ENCODE measurements around the gene DIO3.

The DIO3 gene

DNA sequence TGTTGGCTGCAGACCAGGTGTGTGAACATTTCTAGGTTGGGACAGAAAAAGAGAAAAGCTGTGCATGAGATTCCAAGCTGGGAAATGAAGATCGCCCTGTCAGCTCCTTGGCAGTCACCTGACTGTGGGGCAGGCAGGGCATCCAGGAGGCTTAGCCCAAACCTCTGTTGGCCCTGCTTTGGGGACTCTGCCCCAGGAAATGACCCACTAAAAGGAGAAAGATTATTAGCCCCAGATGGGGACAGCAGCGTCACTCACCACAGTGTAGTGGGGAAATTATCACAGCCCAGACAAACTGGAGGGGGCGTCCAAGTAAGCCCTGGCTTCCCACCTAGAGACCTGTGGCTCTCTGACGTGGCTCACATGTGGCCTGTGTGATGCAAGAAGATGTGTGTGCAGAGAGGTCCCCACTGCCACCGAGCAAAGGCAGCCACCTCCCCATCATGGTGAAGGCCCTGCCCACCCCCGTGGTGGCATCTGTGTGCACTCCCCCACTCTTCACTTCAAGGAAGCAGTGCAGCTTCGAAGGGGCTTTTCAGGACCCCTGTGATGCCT lies 39.1 kb downstream of the DIO3 start:
- no peak for DNase-seq

DNA sequence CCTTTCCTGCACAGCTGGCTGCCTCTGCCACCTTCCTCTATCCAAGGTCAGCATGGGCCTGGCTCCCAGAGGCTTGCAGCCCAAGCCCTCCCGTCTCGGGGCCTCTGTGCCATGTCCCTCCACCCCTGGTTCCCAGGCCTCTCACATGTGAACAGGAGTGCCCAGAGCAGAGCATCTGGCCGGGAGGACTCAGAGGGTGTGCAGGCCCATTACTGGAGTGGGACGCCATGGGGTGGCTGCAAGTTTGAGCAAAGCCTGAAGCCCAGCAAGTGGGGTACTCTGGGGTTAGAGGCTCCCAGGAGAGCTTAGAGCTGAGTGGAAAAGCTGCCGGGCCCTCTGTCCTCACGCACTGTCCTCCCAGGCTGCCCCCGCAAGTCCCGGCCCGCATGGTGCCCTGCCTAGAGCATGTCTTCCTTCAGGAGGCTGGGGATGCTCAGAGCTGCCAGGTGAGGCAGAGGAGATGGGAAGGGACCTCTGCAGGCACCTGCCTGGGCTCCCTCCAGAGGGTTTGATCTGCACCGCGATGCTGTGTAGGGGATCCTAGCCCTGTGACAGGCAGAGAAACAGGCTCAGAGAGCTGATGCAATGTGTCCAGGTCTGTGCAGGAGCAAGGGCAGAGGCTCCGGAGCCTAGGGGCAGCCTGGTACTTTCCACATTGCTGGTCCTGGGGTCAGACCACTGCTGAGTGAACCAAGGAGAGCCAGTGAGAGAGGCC lies 39.8 kb downstream of the DIO3 start:
- DNase-seq, result no peak

DNA sequence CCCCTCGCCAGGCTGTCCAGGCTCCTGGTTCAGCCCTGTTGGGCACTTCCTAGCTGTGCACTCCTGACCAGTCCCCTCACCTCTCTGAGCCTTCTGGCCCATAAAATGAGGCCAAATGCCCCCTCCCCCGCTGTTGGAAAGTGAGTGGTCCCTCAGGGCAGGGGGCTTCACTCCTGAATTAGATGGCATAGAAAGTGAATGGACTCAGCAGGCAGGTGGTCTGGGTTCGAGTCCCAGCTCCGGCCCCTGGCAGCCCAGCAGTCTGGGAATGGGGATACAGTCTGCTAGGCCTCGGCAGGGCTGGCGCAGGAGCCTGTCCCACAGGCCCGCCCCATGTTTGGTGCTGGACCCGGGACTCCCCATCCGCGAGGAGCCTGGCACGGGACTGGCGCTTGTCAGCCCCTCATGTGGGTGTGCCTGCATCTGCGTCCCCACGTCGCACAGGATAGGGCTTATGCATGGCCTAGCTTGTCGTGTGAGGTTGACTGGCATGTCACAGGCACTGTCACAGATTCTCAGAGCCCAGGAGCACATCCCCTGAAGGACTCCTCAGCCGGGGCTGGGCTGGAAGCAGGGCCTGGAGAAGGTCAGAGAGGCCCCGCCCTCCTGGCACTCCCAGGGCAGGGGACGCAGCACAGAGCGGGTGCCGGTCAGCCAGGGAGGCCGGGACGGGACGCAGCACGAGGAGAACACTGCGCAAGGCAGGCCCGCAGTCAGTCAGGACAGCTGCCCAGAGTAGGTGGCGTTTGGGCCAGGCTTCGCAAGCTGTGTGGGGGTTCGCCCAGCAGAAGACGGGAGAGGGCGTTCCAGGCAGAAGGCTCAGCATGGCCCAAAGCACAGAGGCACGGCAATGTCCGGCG lies 40.5 kb downstream of the DIO3 start:
- no peak for DNase-seq

DNA sequence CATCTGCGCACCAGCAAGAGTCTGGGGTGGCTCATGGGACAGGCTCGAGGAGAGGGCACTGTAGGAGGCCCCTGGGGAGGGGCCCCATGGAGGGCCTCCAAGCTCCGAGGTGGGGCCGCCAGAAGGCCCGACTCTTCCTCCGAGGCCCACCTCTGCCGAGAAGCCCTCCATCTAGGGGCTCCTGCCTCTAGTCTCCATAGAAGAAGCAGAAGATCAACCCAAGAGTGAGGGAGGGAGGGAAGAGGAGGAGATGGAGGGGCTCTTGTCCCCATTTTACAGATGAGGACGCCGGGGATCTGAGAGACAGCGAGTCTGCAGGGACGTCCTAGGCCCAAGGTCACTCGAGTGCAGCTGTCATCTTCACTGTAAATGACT lies 41.2 kb downstream of the DIO3 start:
- DNase-seq, result no peak

DNA sequence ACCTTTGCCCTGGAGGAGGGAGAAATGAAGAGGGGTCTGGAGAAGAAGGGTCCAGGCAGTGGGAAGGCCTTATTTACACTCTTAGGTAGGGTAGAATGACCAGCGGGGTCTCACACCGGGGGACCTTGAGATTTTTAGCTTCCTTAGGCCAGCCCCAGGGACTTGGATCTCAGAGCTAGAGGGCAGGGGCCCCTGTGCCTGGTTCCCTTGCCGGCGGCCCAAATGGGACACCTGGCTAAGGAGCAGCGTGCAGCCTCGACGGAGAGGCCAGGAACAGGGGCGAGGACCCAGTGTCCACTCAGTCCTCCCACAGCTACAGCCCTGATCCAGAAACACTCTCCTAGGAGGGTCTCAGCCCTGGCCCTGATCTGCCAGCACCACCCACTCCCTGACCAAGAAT lies 41.8 kb downstream of the DIO3 start:
- no peak for DNase-seq

DNA sequence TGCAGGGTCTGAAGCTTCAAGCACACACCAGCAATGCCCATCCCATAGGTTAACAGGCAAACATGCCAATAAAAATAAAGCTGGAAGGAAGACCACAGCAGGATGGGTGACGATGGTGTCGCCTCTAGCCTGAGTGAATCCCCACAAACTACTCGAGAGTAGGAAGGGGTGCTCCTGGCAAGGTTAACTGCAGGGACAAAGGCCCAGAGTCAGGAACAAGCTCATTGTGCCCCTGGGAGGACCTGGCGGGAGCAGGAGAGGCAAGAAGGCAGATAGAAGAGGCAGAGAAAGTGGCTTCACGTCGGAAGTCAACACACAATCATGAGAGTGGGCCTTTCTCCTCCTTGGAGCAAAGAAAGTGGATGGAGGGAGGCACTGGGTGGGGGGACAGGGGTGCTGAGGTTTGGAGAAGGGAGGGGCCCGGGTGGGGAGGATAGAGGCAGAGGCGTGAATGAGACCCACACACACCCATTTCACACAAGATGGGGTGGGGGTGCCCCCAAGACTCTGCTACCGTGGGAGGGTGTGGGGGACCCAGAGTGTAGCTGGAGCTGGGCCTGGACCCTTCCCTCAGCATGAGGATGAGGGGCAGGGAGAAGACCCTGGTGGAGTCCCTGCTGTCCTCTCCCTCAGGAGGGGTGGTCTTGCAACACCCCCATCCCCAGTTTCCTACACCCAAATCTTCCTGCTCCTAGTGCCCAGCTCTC lies 43.1 kb downstream of the DIO3 start:
- no peak for DNase-seq

DNA sequence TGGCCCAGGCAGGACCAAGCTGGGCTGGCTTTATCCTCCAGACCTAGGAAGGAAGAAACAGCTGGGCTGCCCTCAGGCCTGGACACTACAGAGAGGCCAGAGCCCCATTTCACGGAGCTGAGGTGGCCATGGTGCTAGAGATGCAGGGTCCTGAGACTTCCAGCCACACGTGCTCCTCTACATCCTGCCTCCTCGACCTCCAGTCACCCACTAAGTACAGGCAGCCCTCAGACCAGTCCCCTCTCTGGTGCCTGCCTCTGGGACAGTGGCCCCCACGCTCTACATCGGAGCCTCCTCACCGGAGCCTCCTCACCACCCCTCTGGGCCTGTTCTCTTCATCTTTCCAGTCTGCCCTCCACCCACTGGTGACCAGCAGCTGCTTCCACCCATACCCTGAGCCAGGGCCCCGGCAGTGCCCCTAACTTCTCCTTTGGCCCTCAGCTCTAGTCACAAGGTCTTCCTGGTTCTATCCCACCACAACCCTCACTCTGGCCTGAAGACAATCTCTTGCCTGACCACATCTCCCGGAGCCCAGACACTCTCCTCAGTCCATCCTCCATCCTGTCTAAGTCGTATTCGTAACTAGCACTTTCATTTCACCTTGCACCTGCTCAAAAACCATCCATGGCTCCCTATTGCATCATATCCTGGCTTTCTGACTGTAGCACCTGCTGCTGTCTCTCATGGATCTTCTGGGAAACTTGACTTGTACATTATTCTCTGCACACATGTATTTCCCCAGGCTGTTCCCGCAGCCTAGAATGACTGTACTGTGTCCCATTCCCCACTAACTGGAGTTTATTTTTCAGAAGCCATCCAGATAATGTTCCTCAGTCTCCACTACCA lies 43.9 kb downstream of the DIO3 start:
- no peak for DNase-seq

DNA sequence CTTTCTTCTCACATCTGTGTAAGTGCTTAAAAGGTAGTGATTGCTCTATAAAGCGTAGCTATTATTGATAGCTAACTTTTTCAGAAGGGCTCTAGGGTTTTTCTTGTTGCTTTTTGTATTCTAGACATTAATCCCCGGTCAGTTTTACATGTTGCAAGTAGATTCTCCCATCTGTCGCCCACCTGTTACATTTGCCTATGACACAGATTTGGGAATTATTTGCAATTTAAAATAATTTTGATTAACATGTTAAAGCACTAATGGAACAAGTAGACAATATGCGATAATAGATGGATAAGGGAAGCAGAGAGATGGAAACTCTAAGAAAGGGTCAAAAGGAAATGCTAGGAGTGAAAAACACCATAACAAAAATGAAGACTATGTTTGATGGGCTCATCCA lies 44.5 kb downstream of the DIO3 start:
- no peak for DNase-seq

Measured in NCI-H2081 treated with DMSO at 0.1 percent for 48 hours (cell line).